Kasumi-1 (cell line): ENCODE data around the gene AGPAT3.

Experiments
- DNase-seq, 2 experiments: peaks; one replicate each; lab custom pipeline; 2025; lab: John Stamatoyannopoulos, UW

Gene AGPAT3

DNA sequence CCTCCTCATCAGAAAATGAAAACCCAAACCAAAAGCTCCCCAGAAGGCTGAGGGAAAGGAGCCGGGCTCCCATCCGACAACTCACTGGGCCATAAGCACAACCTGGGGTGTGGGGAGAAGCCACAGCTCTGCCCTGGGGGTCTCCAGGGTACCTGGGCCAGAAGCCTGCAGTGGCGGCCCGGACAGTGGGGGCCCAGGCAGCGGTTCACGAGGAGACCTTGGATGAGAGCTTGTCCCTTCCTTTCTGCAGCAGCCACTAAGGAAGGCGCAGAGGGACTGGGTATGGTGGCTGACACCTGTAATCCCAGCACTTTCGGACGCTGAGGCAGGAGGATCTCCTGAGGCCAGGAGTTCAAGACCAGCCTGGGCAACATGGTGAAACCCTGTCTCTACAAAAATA lies 129.6 kb downstream of the AGPAT3 start:
- no peak for DNase-seq

DNA sequence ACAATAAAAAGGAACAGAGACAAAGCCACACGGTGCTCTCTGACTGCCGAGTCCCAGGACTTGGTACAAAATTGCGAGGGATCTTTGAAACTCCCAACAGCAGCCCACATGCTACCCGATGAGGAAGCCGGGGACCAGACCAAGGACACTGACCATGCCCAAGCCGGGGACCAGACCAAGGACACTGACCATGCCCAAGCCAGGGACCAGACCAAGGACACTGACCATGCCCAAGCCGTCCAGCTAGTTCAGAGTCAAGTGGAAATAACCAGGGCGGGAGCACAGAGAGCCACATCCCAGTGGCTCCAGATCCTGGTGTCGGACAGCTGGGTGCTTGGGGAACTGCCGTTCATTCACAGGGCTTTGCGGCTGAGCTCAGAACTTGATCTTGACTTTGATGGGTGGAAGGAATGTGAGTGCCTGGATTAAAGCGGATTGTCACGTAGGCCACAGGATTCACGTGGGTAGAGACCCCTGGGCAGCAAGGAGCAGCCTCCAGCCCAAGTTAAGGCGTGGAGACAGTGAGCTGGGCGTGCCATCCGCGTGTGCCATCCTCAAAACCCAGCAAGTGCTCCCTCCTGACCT lies 130.6 kb downstream of the AGPAT3 start:
- DNase-seq: no peak

DNA sequence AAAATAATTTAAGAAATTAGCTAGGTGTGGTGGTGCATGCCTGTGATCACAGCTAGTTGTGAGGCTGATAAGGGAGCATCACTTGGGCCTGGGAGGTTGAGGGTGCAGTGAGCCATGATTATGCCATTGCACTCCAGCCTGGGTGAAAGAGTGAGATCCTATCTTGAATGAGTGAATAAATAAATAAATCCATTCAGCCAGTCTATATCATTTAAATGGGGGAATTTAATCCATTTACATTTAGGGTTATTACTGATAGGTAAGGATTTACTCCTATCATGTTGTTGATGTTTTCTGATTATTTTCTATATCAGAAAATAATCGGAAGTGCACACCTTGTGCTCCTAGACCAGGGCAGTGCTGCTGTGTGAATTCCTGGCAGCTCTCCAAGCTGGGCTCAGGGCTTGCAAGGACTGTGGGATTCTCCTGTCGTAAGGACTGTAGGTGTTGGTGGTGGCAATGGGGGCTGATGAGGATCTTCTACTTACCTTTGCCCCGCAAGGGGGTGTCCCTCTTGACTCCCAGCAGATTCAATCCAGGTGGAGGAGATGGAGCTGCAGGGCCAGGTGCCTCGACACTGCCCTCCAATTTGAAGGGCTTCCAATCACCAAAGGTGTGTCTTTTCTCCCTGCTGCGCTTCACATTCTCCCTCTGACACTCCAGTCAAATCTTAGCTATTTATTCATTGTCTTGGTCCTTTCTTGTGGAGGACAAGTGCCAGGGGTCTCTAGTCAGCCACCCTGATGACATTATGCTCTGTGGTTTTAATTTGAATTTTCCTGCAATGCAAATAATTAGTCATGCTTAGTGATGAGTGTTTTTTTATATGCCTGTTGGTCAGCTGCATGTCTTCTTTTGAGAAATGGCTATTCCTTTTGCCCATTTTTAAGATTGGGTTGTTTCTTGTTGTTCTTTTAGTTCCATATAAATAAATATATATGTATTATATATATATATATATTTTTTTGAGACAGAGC lies 133.0 kb downstream of the AGPAT3 start:
- DNase-seq: no peak

DNA sequence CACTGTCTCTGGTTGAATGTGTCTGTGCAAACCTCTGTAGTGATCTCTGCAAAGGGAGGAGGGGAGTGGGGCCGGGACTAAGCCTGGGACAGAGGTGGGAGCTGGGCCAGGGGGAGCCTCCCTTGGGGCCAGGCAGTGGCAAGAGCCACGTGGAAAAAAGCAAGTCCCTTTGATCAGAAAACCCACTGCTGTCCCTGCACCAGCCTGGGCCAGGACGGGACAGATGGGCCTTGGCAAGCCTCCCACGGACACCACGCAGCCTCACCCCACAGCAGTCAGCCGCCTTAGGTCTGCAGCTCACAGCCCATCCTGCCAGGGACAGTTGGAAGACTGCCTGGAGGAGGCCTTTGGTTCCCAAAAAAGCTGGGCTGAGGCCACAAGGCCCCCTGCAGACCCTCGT lies 135.3 kb downstream of the AGPAT3 start:
- no peak for DNase-seq

DNA sequence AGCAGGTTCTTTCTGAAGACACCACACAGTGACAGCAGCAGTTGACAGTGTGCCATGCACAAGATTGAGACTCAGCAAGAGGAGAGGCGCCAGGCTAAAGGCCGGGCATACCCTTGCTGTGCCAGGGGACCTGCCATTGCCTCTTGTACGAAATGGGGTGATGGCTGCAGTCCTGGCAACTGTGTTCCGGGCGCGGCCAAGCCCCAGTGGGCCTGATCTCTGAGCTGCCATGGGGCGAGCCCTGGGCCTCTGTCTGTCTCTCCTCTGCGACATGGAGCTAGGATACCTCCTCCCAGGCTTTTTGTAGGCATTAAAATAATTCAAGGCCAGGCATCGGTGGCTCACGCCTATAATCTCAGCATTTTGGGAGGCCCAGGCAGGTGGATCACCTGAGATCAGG lies 137.5 kb downstream of the AGPAT3 start:
- no peak for DNase-seq

DNA sequence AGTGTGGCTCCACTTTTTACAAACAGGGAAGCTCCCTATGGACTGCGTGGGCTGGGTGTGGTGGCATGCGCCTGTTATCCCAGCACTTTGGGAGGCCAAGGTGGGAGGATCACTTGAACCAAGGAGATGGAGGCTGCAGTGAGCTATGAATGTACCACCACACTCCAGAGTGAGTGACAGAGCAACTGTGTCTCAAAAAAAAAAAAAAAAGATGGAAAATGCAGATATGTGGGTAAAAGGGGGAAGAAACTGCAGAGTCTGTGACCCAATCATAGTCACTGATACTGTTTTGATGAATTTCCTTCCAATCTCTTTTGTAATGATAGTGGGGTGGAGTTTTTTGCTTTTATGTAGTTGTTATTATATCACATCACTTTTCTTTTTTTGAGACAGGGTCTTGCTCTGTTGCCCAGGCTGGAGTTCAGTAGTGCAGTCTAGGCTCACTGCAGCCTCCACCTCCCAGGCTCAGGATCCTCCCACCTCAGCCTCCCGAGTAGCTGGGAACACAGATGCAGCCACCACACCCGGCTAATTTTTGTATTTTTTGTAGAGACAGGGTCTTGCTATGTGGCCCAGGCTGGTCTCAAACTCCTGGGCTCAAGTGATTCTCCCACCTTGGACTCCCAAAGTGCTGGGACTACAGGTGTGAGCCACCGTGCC lies 138.4 kb downstream of the AGPAT3 start:
- no peak for DNase-seq

DNA sequence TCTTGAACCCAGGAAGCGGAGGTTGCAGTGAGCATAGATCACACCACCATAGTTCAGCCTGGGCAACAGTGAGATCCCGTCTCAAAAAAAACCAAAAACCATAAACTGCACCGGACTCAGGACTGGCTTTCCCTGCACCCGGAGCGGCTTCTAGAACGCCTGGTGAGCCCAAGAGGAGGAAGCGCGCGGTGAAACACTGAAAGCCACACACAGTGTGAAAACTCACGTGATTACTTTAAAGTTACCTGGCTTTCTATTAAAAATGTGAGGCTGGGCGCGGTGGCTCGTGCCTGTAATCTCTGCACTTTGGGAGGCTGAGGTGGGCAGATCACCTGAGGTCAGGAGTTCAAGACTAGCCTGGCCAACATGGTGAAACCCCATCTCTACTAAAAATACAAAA lies 140.0 kb downstream of the AGPAT3 start:
- DNase-seq: no peak

DNA sequence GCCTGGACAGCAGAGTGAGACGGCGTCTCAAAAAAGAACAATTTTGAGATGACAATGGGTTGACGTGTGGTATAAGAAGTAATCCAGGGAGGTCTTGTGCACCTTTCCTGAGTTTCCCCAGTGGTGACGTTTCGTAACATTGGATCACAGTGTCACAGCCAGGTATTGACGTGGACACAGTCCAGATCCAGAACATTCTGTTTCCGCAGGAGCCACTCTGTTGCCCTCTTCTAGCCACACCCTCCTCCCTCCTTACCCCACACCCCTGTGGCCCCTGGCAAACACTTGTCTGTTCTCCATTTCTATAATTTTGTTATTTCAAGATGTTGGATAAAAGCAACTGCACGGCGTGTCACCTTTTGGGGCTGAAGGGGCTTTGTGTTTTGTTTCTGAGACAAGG lies 140.6 kb downstream of the AGPAT3 start:
- DNase-seq: no peak

DNA sequence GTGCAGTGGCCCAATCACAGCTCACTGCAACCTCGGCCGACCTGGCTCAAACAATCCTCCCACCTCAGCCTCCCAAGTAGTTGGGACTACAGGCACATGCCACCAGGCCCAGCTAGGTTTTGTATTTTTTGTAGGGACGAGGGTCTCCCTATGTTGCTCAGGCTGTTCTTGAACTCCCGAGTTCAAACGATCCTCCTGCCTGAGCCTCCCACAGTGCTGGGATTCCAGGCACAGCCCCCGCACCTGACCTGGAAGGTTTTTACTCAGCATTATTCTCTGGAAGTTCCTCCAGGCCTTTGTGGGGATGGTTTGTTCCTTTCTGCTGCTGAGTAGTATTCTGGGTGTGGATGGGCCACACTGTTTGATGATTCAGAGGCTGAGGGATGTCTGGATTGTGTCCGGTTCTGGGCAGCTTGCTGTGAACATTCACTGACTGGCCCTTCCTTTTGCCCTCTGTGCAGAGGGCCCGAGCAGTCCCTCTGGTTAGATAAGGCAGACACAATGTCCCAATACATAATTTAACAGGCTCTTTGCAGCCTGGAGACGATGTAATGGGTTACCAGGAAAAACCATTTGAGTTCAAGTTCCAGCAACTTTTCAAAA lies 141.1 kb downstream of the AGPAT3 start:
- DNase-seq: no peak

DNA sequence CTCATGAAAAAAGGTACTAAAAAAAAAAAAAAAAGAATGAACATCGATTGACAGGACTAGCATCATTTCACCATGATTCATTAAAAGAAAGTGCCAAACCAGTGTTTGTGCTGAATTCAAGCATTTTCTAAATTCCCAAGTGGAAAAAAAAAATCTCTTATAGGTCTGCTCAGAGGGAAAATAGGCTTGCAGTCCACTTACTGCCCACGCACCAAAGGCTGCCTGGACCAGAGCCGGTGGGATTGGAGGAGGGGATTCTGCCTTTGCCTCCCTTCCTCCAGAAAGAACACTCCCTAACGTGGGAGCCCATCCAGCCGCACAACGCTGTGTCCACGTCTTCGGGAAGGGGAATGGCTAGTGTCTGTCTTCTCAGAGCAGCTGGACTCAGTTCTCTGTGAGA lies 141.6 kb downstream of the AGPAT3 start:
- no peak for DNase-seq

DNA sequence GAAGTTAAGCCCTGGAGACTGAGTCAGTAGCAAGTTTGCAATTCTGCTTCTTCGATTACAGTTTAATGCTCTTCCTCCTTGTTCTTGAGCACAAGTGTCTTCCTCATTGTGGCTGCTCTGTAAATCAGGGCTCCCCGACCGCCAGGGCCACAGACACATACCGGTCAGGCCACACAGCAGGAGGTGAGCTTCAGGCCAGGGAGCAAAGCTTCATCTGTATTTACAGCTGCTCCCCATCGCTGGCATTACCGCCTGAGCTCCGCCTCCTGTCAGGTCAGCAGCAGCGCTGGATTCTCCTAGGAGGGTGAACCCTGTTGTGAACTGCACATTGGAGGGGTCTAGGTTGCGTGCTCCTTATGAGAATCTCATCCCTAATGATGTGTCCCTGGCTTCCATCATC lies 145.4 kb downstream of the AGPAT3 start:
- peak in 1 of 2 experiments; percentile 3 for DNase-seq

DNA sequence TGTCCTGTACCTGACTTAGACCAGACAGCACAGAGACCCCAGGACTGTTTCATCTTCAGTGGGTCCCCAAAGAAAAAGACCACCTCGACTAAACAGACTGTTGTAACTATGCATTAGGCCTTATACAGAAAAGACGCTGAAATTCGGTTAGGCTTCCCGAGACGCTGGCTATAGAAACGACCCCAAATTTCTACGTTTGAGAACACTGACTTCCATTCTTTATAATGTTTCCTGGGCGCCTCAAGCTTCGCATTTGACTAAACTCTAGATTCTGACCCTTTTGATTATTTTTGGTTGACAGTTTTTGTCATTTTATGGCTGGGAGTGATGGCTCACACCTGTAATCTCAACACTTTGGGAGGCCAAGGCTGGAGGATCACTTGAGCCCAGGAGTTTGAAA lies 146.1 kb downstream of the AGPAT3 start:
- DNase-seq: no peak

DNA sequence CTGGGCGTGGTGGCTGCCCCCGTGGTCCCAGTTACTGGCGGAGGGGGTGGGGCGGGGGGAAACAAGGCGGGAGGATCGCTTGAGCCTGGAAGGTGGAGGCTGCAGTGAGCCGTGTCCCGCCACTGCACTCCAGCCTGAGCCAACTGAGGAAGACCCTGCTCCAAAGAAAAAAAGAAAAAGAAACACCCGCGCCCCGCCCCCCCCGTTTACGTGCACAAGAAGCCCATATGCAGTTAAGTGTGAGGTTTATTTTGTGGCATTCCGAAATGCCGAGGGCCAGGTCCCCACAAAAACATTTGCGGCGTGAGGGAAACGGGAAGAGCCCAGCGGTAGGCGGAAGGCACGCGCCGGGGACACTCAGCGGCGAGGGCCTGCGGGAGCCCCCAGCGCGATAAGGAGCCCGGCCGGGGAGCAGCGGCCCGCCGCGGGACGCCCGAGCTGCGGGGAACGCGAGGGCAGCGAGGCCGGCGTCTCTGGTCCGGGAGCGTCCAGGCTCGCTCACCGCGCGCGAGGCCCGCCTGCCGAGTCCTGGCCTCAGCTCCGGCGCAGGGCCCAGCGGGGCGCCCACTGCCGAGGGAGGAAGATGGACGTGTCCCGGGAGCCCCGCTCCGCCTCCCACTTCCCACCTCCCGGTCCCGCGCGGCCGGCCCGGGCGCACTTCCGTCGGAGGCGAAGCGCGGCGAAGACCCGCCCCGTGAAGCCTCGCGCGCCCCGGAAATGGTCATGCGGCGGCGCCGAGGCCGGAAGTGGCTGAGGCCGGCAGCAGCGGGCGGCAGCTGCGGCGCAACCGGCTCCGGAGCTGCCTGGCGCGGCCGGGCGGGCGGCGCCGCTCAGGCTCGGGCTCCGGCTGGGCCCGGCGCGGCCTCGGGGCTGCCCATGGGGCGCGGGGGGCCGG lies 146.8 kb downstream of the AGPAT3 start, which contains the start of gene TRAPPC10:
TRAPPC10 (plus strand) TSS at position 731 of the 895 bp plus-strand sequence. CDS start 185 bp downstream, outside the sequence.
- DNase-seq: peak; percentile 60 to 63

DNA sequence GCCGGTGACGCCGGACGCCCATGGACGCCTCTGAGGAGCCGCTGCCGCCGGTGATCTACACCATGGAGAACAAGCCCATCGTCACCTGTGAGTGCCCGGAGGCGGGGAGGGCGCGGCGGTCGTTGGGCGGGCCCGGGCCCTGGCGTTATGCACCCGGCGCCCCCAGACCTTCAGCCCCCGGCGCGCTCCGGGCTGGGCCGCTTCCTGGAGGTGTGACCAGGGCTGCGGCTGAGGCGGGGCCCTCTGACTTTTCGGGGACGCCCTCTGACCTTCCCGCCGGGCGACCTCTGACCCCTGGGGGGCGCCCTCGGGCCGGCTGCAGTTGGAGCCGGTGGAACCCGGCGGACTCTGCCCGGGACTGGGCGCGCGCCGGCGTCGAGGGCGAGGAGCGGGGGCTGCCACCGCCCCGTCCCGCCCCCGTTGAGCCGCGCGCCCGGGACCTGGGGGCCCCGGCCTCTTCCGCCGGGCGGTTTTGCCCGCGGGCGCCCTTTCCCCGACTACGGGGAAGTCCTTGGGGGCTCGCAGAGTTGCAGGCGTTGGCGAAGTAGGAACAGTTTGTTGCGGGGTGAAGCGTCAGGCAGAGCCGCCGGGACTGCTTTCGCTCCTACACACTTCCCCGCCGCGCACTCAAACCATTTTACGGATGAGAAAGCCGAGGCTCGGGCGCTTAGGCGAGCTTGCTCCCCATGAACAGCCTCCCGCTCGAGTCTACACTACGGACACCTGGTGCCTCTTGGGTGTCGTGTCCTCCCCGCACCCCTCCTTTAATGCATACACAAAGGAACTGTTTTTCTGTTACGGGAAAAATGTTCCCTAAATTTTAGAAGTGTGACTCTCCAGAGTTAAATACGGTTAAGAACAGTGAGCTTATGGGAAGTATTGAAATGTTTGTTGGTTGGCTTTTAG lies 147.7 kb downstream of the AGPAT3 start:
- peak; percentile 66 to 72 for DNase-seq

DNA sequence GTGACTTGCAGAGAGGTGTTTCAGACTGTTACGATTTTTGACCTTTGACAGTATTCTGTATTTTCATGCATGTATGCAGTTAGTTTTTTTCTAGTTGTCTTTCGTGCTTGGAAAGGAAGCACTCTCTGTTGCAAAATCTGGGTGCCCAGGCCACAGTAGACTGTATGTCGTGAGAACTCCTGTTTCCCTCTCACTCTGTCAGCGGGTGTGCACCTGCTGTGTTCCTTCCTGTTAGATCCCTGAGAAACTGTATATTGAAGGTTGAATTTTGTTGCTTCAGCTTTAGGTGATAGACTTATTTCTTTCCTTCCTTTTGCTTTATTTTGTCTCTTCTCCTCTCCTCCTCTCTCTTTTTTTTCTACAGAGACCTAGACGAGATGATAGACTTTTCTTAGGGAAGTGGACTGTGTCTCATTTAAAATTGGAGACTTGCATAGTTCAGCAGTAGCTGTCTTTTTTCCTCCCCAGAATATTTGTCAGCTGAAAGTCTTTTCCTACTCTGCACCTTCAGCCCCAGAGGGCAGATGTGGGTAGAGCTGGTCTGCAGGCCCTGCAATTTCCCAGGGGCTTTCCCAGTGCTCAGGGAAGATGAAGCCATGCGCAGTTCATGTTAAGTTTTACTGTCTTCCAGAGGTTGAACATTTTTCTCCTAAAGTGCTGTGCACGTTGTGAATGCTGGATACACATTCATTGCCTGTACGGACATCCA lies 148.5 kb downstream of the AGPAT3 start:
- peak; percentile 68 to 70 for DNase-seq

DNA sequence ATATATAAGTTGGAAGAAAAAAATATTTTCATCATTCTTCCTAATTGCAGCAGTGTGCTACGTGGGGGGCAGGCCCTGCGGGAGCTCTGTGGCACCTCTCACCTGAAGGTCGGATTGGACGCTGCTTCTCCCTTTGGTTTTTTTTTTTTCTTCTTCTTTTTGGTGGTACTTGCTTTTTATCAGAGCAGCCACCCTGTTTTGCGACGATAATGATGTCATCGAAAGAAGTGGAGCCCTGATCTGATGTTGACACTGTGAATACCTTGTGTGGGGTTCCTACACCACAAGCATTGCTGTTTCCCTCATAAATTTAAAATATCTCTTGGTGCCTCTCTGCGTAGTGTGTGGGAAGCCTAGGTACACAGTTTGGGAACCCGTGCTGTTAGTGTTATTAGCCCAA lies 152.6 kb downstream of the AGPAT3 start:
- DNase-seq: no peak

DNA sequence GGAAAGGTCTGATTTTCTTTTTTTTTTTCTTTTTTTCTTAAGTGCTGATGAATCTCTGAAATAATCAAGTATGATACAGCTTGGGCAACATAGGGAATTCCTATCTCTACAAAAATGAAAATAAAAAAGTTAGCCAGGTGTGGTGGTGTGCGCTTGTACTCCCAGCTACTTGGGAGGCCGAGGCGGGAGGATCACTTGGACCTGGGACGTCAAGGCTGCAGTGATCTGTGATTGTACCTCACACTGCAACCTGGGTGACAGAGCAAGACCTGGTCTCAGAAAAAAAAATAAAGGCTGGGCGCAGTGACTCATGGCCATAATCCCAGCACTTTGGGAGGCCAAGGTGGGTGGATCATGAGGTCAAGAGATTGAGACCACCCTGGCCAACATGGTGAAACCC lies 153.1 kb downstream of the AGPAT3 start:
- DNase-seq: no peak

DNA sequence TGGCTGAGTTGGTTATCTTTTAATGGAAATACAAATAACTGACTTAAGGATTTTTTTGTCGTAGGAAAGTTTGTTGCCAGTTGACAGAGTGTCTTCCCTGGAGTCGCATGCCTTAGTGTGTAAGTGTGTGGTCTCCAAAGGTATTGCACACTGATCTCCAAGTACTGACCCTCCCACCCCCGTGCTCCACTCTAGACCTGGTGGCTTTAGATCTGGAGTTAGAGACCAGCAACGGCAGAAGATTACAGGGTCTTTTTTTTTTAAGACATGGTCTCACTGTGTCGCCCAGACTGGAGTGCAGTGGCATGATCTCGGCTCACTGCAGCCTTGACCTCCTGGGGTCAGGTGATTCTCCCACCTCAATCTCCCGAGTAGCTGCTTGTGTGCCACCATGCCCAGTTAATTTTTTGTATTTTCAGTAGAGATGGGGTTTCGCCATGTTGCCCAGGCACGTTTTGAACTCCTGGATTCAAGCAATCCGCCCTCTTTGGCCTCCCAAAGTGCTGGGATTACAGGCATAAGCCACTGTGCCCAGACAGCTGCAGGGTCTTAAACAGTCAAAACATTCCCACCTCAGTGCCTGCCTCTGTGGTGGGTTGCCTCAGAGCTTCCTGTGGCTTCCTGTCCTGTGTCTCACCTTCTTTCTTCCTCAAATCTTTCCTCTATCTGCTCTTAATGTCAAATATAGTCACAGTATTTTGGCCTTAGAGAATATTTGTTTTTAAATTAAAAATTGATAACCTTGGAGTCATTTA lies 154.0 kb downstream of the AGPAT3 start:
- peak in 1 of 2 experiments; percentile 2 for DNase-seq

DNA sequence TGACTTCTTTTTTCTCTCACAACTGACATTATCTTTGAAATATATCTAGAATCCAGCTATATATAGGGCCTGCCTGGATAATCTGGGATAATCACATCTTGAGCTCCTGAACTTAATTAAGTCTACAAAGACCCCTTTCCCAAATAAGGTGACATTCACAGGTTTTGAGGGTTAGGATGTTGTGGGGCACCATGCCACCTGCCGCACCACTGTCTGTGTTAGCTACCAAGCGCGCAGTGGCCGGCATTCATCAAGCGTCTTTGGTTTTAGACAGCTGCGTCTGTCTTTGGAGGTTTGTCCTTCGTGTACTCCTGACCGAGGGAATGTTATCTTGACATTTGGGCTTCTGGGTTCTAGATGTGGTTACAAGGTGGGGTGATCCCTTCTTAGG lies 154.5 kb downstream of the AGPAT3 start:
- DNase-seq: no peak
